Measurements from ENCODE around the gene PHLDB2. TPM values are rescaled to one million over a fixed set of nuclear protein-coding genes. Genes with fewer than 3 reads are reported as not detected.

Gene PHLDB2
- polyA plus RNA-seq, 2 of the 4 experiments (the other 2 are of a cell fraction), result 39.5 to 50.6 TPM

DNA sequence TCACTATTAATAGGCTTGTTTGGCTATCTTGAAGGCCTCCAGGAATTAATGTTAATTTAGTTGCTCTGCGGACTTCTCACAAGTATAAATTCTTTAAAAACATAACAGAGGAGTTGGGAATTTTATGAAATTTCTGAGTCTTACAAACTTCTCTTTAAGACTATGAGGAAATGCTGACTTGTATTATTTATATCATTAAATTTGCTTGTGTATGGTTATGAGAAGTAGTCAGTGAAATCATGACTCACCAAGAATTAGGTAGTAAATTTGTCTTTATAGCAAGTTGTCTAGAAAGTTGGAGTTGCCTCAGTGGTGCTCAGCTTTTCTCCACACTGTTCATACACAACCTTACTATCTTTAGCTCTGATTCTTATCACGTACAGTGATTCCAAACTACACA is 26.5 kb downstream of the PHLDB2 start:
- WGBS (ENCODE audit: missing lambda C conversion rate), result 87% methylated on average over 2 of the region's 2 CpGs
- DNase-seq (ENCODE audit: low read depth in 1 of 2, low spot score in 1 of 2) (no peak), ATAC-seq (no peak), FAIRE-seq (no peak)
- H3K9me3 ChIP-seq, result peaks cover 6% of the 10 kb centered on the region
- H3K27ac ChIP-seq, result no peak overlapping the region
- no peak overlapping the region for H3K4me3 ChIP-seq
- POLR2A ChIA-PET, result no interaction called here
- CTCF ChIA-PET, result interaction anchor here (1.1 to 4.8 kb wide), 4 partner anchors 9 to 169 kb away, joined by 3 to 28 read pairs (median 8); no protein-coding TSS in a partner anchor
- peaks cover 14% of the 10 kb centered on the region; the same call in 2 of the 3 replicates for H3K4me1 ChIP-seq
- no peak overlapping the region for H3K4me2 ChIP-seq
- TF ChIP-seq SMC3 (IDR thresholded peaks at IDR 0.05), result no peak
- TF ChIP-seq, protein P1, sequence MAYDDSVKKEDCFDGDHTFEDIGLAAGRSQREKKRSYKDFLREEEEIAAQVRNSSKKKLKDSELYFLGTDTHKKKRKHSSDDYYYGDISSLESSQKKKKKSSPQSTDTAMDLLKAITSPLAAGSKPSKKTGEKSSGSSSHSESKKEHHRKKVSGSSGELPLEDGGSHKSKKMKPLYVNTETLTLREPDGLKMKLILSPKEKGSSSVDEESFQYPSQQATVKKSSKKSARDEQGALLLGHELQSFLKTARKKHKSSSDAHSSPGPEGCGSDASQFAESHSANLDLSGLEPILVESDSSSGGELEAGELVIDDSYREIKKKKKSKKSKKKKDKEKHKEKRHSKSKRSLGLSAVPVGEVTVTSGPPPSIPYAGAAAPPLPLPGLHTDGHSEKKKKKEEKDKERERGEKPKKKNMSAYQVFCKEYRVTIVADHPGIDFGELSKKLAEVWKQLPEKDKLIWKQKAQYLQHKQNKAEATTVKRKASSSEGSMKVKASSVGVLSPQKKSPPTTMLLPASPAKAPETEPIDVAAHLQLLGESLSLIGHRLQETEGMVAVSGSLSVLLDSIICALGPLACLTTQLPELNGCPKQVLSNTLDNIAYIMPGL (CRISPR knock-in tag; IDR thresholded peaks at IDR 0.05; ENCODE audit: borderline replicate concordance), result no peak
- TF ChIP-seq CTCF (IDR thresholded peaks at IDR 0.05), result no peak
- no peak for TF ChIP-seq RARB (CRISPR knock-in tag; IDR thresholded peaks at IDR 0.05)
- TF ChIP-seq, protein P2, sequence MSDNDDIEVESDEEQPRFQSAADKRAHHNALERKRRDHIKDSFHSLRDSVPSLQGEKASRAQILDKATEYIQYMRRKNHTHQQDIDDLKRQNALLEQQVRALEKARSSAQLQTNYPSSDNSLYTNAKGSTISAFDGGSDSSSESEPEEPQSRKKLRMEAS (IDR thresholded peaks at IDR 0.05), result no peak
- no peak for TF ChIP-seq GATA3 (IDR thresholded peaks at IDR 0.05; ENCODE audit: borderline replicate concordance)
- TF ChIP-seq EHMT2 (IDR thresholded peaks at IDR 0.05; ENCODE audit: low read depth), result no peak
- TF ChIP-seq MAFK (IDR thresholded peaks at IDR 0.05; ENCODE audit: partially characterized antibody), result peak; percentile 76

DNA sequence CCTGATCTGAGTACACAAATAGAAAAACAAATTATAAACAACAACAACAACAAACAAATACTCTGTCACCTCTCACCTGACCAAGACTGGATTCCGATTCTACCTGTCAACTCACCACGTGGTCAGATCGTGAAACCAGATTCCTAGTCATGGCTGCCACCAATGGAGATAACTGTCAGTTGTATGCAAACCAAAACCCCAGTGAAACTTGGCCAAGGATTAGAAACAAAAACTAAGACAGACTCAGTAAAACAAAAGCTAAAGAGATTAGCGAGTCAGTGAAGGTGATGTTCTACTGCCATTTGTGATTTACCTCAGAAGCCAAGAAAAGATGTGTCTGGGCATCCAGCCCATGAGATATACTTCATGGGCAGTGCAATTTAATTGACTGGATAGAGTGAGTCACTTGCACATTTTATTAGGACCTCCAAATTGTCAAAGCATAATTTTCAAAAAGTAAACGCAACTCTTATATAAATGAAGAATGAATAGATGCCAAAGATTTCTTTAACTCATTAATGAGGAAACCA is 31.1 kb downstream of the PHLDB2 start:
- peaks cover 33% of the 10 kb centered on the region for H3K4me1 ChIP-seq
- CTCF ChIA-PET, result interaction anchor here (0.7 to 3.9 kb wide), 7 partner anchors 16 to 312 kb away, joined by 3 to 17 read pairs (median 6); no protein-coding TSS in a partner anchor
- no peak overlapping the region for H3K27ac ChIP-seq
- TF ChIP-seq KDM5A (IDR thresholded peaks at IDR 0.05) (no peak), RNF2 (IDR thresholded peaks at IDR 0.05; ENCODE audit: borderline replicate concordance, low read depth) (no peak), SREBF2 (IDR thresholded peaks at IDR 0.05) (no peak), FOXS1 (CRISPR knock-in tag; IDR thresholded peaks at IDR 0.05) (no peak), RFX5 (IDR thresholded peaks at IDR 0.05) (no peak), FOSL2 (IDR thresholded peaks at IDR 0.05) (no peak), FOSL2 (CRISPR knock-in tag; IDR thresholded peaks at IDR 0.05) (no peak), CHD4 (IDR thresholded peaks at IDR 0.05; ENCODE audit: borderline replicate concordance) (no peak), PBX3 (IDR thresholded peaks at IDR 0.05) (no peak), RARB (CRISPR knock-in tag; IDR thresholded peaks at IDR 0.05) (no peak), EHMT2 (IDR thresholded peaks at IDR 0.05; ENCODE audit: low read depth) (no peak), MAFK (IDR thresholded peaks at IDR 0.05; ENCODE audit: partially characterized antibody) (no peak), HOXA7 (CRISPR knock-in tag; IDR thresholded peaks at IDR 0.05) (no peak), ZNF302 (CRISPR knock-in tag; IDR thresholded peaks at IDR 0.05) (no peak), PHF8 (IDR thresholded peaks at IDR 0.05; ENCODE audit: borderline replicate concordance, low read depth) (no peak), ATOH8 (CRISPR knock-in tag; IDR thresholded peaks at IDR 0.05; ENCODE audit: low read depth) (no peak), CEBPB (IDR thresholded peaks at IDR 0.05) (no peak), TFCP2L1 (CRISPR knock-in tag; IDR thresholded peaks at IDR 0.05) (no peak), SMC3 (IDR thresholded peaks at IDR 0.05) (no peak)
- TF ChIP-seq, protein P3, sequence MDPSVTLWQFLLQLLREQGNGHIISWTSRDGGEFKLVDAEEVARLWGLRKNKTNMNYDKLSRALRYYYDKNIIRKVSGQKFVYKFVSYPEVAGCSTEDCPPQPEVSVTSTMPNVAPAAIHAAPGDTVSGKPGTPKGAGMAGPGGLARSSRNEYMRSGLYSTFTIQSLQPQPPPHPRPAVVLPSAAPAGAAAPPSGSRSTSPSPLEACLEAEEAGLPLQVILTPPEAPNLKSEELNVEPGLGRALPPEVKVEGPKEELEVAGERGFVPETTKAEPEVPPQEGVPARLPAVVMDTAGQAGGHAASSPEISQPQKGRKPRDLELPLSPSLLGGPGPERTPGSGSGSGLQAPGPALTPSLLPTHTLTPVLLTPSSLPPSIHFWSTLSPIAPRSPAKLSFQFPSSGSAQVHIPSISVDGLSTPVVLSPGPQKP (IDR thresholded peaks at IDR 0.05; ENCODE audit: low read depth, low read length), result no peak
- no peak for ATAC-seq
- FAIRE-seq, result peak; percentile 32
- no peak overlapping the region for H3K4me2 ChIP-seq
- no peaks in the 10 kb centered on the region for H3K9me3 ChIP-seq
- POLR2A ChIA-PET, result no interaction called here
- no peak for DNase-seq (ENCODE audit: low read depth in 1 of 2, low spot score in 1 of 2)
- 91% methylated on average over 5 of the region's 5 CpGs for whole genome bisulfite sequencing (ENCODE audit: missing lambda C conversion rate)
- no peak overlapping the region for H3K4me3 ChIP-seq
